Posterior cingulate gyrus (tissue), 11 donors: ENCODE measurements around the gene VPS4A.
A peak's percentile ranks its signal among the peaks of the same experiment; 100 is the strongest.

ENCODE experiments used
- DNase-seq, 10 donors: peaks; one replicate each; pipeline versions ENCODE4 v3.0.0 to v3.0.0-alpha.2; 2020 to 2021; ENCODE audit warnings: mixed read lengths in 3 of 10
- intact Hi-C: fragments of 100-400 bp; cut with DNase I; formaldehyde crosslinking; loops from one replicate; pipeline ENCODE4 v1.15.1; 2023

The VPS4A gene

DNA sequence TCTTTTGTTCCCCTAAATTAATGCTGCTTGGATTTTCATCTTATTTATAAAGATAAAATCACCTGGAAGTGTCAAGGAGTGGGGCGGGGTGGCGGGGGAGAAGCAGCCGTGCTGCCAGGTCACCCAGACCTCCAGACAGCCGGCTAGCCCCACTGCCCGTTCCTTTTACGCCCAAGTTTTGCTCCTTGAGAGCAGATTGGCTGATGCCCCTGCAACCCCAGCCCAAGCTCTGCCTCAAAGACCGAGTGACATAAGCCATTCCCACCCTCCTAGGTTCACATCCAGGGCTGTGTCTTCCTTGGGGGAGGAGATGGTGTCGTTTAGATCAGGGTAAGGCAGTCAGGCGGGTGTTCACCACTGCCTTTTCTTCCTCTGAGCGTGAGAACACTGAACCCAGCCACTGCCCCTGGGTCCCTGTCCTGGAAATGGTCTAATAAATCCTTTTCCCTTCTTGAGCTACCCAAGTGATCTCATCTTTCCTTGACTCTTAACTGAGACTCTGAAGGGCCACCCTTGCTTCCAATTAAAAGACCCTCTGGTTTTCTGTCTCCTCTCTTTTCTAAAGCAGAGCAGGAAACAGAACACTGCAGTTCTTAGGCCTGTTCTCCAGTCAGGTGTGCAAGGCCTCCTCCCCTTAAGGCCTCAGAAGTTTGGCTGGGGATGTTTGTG, 13.6 kb downstream of the VPS4A start:
- intact Hi-C loops = no loop called here
- DNase-seq = peak in 1 of 10 donors; percentile 30

DNA sequence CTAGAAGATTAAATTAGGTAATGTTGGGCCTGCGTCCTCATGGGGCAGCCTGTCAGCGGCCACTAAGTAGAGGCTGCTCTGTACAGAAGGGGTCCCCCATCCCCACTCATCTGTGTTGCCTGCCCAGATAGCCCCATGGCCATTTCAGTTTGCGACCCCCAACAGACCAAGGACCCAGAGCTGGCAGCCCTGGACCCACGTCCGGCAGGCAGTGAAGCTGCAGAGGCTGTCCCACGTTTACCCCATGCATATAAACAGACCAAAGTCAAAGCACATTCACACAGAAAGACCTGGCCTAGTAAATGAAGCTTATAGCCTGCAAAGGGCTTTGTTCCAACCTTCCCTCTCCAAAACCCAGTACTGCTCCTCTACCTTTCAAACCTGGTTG, 14.6 kb downstream of the VPS4A start:
- DNase-seq = peak in 1 of 10 donors; percentile 73
- intact Hi-C loops = no loop called here

DNA sequence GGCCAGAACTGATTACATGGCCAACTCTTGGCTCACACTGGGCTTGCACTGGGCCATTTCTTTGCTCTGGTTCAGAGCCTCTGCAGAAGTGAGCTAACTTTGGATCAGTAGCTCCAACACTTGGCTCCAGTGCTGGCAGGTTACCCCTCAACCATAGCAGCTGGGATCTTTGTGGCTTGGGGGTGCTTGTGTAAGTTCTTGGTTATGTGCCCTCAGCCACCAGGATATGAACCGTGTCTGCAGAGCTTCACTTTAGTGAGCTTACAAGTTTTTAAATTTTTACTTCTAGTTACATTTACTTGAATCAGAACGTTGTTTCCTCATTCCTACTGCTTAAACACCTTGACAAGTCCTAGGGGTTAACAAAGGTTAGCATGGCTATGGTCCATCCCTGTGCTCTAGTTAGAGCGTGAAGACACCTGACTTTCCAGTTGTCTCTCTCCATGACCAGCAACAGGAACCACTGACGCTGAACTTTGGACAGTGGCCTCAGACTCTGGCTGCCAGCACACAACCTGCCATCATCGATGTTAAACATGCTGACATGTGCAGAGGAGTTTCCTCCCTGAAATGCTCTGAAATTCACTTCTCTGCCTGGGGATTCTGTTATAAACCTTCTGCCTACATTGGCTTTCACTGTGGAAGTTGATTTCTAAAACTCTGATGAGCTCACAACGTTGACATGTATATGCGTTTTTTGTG, 15.2 kb downstream of the VPS4A start:
- intact Hi-C loops = no loop called here
- DNase-seq = no peak

DNA sequence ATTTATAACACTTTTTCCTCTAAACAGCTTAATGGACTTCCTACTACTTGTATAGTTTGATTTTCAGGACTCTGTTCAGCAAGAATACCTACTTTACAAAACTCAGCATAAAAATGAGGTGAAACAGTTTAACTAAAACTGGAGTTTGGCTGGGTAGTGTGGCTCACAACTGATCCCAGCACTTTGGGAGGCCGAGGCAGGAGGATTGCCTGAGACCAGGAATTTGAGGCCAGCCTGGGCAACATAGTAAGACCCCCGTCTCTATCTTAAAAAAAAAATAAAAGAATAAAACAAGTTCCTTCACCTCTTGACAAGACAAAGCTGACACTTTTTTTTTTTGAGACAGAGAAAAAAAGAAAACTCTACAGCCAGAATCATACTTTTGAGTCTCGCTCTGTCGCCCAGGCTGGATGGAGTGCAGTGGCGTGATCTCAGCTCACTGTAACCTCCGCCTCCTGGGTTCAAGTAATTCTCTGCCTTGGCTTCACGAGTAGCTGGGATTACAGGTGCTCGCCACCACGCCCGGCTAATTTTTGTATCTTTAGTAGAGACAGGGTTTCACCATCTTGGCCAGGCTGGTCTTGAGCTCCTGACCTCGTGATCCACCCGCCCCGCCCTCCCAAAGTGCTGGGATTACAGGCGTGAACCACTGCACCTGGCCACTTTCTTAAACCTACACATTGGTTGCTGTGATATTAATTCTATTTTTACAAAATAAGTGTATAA, 16.6 kb downstream of the VPS4A start:
- intact Hi-C loops = no loop called here
- DNase-seq = peak in 1 of 10 donors; percentile 35

DNA sequence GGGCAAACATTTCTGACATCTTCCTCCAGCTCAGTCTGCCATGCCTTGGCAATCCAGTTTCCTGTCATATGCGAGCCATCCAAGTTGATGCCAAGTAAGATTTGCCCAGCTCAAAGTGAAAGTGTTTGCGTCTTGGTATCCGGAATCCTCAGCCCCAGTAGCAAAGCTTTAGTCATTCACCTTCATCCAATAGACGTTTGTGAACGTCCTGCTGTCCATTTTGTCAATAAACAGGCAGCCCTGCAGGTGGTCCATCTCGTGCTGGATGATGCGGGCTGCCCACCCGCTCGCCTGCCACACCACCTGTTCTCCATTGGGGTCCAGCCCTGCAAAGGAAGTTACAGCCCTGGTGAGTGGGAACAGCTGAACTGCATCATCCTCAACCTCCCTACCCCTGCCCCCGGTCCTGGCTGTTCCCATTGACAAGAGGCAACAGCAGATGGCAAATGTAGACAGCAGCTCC, 17.7 kb downstream of the VPS4A start:
- intact Hi-C loops = no loop called here
- DNase-seq = peak in 2 of 10 donors; percentile 15 to 52

DNA sequence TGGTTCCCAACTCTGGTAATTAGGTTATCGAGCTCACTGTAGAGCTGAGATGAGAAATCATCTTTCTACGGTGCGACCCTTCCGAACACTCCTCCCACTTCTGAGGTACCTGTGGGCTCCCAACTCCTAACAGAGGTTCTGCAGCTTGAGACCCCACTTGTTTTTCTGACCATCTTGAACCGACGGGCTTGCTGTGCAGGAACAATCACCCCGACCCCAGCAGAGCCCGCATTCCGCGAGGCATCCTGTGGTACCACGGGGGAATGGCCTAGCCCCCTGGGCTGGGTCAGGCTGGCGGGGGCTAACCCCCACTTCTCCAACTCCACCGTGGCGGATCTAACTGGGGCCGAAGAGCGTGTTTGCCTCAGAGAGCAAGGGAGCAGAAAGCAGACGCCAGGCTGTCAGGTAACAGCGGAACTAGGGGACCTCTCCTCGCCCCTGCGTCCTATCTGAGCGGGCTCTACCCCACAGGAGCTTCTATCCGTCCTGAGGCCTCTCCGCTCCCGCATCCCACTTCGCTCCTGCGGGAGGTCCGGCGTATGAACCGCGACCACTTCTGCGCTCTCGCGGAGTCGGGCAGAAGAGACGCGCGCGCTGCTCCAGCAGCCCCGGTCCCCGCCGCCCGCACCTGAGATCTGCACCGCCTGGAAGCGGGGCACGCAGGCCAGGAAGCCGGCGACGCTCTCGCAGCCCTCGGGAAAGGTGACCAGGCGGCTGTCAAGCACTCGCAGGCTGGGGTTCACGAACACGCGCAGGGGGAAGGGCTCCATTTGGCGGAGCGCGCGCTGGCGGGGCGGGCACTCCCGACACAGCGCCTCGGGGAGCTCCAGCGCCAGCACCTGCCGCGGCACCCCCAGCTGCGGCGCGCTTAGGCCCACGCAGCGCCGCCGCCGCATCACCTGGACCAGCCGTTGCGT, 18.5 kb downstream of the VPS4A start:
- intact Hi-C loops = loop anchor here (1.0 kb wide), 1 partner anchor 10 kb away; the partner anchor contains the start of genes COG8 and NIP7
- DNase-seq = peak in 6 of 10 donors; percentile 14 to 91 (median 52)

DNA sequence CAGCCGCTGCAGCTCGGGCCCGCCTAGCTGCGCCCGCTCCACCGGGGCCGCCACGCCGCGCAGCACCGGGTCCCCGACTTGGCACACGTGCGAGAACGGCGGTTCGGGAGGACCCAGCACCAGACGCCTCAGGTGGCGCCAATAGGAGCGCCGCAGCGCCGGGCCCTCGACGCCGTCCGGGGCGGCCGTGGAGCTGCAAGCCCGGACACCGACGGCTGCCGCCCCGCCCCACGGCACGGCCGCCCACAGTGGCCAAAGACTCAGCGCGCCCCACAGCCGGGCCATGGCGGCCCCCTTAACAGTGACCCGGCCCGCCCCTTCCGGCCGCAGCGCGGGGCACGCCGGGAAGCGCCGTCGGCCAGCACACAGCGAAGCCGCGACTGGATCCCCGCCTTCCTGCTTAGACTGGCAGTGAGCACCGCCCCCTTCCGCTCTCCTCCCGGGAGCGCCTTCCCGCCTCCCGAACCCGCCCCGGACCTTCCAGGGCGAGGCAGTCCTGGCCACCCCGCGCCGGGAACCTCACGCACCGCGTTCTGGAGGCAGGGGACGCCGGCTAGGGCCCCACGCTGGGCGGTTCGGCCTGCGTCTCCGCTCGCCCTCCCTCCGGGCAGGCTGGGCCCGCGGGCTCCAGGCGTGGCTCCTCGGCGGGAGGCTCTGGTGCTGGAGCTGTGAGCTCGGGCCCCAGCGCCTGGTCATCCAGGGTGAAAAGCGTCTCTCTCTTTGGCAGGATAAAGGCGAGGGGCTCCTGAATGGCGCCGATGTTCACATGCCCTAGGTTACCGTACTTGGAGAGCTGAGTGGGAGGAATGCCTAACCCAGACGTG, 19.3 kb downstream of the VPS4A start, which contains the start of gene PDF:
PDF (minus strand) TSS at position 303 of the 824 bp plus-strand sequence; CDS start at position 285, 18 bp downstream.
- peak; percentile 86 to 99 (median 94) for DNase-seq
- intact Hi-C loops = loop anchor here (1.0 kb wide), 1 partner anchor 9 kb away; the partner anchor contains the start of genes COG8 and NIP7

DNA sequence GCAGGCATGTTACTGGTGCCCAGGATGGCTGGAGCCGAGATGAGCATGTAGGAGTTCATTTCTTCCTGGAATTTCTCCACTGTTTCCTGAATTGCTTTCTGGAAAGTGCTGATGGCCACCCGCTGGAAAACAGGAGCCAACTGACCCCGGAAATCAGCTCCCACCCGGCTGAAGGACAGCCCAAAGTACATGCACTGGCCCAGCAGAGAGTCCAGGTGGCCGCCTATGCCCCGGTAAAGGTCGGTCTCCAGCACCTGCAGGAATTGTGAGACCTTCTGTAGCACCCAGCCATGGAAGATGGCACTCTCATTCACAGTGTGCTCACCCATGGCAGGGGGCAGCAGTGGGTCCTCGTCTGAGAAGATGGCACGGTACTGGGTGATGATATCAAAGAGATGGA, 23.5 kb downstream of the VPS4A start:
- intact Hi-C loops = no loop called here
- DNase-seq = peak in 1 of 10 donors; percentile 22

DNA sequence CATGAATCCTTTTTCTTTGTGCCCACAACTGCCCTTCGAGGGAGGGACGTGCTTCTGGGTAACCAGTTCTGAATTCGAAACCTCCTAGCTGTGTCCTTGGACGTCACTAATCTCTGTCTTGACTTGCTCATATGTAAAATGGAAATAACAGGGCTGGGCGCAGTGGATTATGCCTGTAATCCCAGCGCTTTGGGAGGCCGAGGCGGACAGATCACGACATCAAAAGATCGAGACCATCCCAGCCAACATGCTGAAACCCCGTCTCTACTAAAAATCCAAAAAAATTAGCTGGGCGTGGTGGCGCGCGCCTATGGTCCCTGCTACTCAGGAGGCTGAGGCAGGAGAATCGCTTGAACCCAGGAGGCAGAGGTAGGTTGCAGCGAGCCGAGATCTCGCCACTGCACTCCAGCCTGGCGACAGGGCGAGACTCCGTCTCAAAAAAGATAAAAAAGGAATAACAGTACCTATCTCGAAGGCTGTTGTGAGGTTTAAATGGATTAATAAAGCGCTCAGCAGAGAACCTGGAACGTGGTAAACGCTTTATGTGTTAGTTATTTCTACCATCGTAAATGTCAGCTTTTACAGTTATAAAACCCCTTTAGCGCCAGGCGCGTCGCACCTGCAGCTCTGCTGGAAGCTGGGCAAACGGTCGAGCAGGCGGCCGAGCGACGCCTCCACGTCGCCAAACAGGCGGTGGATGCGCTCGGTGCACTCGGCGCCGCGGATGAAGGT, 27.6 kb downstream of the VPS4A start:
- peak in 6 of 10 donors; percentile 44 to 92 (median 75) for DNase-seq
- intact Hi-C loops = loop anchor here (1.0 kb wide), 3 partner anchors 8 to 47 kb away; partner anchors contain the start of genes PDF and VPS4A

DNA sequence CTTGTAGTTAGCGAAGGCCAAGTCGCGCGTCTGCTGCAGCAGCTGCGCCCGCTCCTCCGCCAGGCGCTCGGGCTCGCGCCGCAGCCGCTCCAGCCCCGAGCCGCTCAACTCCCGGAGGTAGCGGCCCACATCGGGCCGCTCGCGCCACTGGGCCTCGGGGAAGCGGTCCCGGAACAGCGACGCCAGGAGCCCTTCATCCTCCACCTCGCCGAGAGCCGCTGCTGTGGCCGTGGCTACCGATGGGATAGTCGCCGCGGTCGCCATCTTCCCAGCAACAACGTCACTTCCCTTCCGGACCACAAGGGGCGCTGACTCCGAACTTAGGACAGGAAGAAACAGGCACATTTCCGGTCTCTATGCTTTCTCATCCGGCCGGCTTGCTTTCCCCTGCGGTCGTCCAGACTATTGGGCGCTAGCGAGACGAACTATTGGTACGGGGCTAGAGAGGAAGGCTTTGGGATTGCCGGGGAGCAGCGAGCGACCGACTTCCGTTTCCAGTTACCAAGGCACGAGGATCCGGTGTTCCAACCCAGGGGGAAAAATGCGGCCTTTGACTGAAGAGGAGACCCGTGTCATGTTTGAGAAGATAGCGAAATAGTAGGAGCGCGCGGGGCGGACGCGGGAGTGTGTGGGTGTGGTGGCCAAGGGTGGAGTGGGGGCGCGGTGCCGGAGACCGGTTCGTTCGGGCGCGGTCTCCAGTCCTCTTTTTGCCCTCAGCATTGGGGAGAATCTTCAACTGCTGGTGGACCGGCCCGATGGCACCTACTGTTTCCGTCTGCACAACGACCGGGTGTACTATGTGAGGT, 28.3 kb downstream of the VPS4A start, which contains the start of the genes COG8 and NIP7:
COG8 (minus strand) TSS at position 276 of the 806 bp plus-strand sequence; CDS start at position 264, 12 bp downstream.
NIP7 (plus strand) TSS at position 484 of the 806 bp plus-strand sequence; CDS start at position 542, 58 bp downstream.
- intact Hi-C loops = loop anchor here (1.0 kb wide), 3 partner anchors 9 to 46 kb away; partner anchors contain the start of genes PDF and VPS4A
- peak; percentile 92 to 99 (median 96) for DNase-seq

DNA sequence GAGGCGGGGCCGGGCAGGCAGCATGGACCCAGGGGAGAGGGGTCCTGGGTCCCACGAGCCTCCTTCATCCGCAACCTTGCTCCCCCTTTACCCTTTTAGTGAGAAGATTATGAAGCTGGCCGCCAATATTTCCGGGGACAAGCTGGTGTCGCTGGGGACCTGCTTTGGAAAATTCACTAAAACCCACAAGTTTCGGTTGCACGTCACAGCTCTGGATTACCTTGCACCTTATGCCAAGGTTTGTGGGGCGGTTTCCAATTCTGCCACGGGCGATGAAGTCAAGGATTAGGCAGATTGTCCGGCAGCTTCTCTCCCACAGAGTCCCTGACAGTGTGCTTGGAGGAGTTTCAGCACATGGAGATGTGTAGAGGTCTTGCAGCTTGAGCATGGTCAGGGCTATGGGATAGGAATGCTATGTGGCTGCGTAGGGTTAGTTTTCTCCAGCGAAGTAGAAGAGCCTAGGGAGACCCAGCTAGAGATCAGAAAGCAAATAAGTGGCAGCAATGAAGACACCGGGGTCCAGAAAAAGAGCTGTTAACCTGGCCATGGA, 29.0 kb downstream of the VPS4A start:
- intact Hi-C loops = no loop called here
- DNase-seq = no peak

DNA sequence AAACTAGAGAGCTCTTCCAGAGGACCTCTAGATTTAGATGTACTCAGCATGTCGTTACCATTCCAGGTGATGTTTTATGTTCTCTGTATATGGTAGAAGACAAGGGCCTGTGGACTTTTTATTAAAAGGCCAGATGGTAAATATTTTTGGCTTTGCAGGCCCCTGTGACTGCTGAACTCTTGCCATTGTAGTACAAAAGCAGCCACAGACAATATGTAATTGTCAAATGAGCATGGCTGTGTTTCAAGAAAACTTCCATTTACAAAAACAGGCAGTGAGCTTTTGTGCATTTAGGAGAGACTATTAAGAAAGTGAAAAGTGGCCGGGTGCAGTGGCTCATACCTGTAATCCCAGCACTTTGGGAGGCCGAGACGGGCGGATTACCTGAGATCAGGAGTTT, 33.0 kb downstream of the VPS4A start:
- intact Hi-C loops = no loop called here

DNA sequence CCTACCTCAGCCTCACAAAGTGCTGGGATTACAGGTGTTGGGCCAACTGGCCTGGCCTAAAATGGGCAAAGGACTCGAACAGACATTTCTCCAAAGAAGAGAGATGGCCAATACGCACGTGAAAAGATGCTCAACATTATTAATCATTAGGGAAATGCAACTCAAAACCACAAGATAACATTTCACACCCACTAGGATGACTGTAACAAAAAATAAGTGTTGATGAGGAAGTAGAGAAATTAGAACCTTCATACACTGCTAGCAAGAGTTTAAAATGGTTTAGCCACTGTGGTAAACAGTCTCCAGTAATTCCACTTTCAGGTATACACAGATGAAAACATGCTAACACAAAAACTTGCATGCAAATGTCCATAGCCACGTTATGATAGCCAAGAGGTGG, 34.8 kb downstream of the VPS4A start:
- DNase-seq = no peak
- intact Hi-C loops = no loop called here

More for the DNA sequence above, 33.0 kb downstream of the VPS4A start:
- no peak for DNase-seq

DNA sequence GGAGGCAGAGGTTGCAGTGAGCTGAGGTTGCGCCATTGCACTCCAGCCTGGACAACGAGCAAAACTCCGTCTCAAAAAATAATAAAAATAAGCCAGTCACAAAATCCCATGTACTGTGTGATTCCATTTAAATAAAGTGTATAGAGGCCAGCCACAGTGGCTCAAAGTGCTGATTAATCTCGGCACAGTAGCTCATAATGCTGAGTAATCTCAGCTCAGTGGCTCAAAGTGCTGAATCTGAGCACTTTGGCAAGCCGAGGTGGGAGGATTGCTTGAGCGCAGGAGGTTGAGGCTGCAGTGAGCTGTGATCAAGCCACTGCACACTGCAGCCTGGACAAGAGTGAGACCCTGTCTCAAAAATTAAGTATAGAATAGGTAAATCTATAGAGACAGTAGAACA, 35.5 kb downstream of the VPS4A start:
- DNase-seq = no peak
- intact Hi-C loops = no loop called here

DNA sequence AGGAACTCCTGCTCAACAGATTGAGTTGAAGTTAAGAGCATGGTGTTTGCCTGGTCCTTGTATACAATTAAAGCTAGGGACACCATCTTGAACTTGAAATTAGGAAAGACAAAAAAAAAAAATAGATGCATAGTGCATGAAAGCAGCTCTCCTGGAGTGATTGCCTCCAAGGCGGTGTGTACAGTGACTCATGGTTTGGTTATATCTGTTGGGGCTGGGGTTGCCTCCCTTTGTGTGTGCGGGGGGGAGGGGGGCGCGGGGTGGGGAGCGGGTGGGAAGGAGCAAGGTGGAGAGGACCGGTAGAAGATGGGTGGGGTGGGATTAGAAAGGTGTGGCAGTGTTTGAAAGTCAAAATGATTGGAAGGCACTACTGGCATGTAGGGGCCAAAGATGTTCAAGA, 37.1 kb downstream of the VPS4A start:
- DNase-seq = no peak
- intact Hi-C loops = no loop called here

DNA sequence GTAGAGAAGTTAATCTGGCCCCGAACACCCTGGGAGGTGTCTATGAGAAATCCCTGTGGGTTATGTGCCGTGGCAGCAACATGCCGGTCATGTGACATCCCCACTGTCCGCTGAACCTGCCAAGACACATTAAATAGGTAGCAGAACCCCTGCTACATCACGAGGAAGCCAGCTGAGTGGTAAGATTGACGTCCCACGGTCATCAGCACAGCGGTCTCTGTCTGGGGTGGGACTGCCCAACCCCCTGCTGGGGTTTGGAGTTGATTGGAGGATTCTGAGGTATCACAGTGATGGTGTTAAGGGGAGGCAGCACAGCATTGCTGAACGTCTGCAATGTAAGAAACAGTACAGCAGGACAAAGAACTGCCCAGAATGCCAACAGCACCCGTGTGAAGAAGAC, 38.4 kb downstream of the VPS4A start:
- DNase-seq = no peak
- intact Hi-C loops = no loop called here
